Pulmonary artery endothelial cell (primary cell): ENCODE data around the gene ADCYAP1R1. TPM values are rescaled to one million over a fixed set of nuclear protein-coding genes. Genes with fewer than 3 reads are reported as not detected.

Source experiments
- DNase-seq: peaks from one replicate; pipeline ENCODE4 v3.0.0-alpha.2; 2011; ENCODE audit warnings: low read depth, low spot score
- total RNA-seq: library from RNA; depleted of rRNA; stranded (reverse); fragments of >200 nt; gene quantifications from 2 replicates; pipeline ENCODE4 v1.2.3, GENCODE V29; 2014

ADCYAP1R1 gene
- total RNA-seq: 0.07 and 0.46 TPM in 2 replicates

DNA sequence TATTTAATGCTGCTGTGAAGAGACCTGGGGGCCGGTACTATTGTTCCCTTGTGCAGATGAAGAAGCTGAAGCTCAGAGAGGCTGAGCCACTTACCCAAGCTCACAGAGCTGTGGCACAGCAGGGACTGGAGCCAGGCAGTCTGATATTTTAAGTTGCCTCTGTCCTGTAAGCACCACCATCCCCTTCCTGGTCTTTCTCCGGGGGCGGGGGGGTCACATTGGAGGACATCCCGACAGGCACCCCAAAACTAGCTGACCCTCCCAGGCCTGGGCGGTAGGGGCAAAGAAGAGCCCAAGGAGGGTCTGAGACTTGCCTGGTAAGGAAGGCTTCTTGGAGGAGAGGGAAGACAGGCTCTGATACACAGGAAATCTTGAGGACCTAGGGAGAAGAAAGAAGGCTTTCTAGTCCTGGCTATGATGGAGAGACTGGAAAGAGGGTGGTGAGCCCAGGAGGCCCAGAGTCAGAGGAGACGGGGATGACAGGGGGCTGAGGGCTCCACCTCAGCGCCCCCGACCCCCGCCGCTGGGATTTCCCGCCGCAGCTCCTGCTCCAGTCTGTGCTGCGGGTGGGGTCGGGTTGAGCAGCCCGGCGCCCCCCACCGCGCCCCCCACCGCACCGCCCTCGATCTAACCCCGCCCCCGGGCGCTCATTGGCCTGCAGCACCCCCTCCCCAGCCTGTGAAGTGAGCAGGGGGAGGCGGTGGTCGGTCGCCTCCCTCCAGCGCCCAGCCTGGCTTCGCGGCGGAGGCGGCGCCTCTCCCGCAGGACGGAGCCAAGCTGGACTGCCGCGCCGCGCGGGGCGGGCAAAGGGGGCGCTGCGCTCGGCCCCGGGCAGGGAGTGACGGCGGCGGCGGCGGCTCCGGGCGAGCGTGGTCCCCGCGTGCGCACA is at the start of gene ADCYAP1R1:
ADCYAP1R1 (plus strand) TSS at position 711 of the 889 bp plus-strand sequence. CDS start 10,957 bp downstream, outside the sequence.
- no peak for DNase-seq

- no peak for DNase-seq
Observed at GRCh38 chr7:31003097-31003496, 49.0 kb upstream of the ADCYAP1R1 start.

DNA sequence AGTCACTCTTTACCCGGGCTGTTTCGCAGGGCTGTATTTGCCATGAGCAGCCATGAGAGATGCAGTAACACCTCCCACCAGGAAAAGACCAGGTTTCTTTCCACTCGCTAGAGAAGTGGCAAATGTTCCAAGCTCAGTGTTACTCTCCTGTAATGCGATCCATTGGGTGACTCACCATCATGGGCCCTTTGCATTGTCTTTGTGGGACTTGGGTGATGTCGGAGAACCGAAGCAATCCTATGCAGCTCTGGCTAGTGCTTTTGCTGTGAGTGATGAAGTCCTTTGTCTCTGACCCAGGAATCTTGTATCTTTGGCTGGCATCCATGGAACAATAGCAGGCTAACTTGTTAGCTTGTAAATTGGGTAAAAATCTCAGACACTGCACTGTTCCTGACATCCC is 48.4 kb upstream of the ADCYAP1R1 start:
- no peak for DNase-seq

DNA sequence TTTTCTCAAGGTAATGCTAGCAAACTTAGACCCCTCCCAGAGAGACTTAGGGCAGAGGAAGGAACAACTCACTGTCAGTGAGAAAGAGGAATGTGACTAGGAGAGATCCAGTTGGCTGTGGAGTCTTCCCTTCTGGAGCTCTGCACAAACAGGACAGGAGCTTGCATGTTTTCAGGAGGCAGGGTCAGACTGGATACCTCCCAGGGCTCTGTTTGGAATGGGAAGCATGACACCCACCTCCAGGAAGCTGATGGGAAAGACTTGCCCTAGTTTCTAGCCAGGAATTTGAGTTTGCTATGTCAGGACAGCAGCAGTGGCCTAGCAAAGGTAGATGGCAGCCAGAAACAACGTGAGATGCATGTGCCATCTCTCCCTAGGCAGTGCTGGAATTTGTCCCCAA is 47.7 kb upstream of the ADCYAP1R1 start:
- DNase-seq: no peak

GRCh38 chr7:31006857-31007256 is 45.3 kb upstream of the ADCYAP1R1 start:
- DNase-seq: no peak

- DNase-seq: no peak
Observed at GRCh38 chr7:31007634-31008033, 44.5 kb upstream of the ADCYAP1R1 start.

GRCh38 chr7:31014826-31015225 is 37.3 kb upstream of the ADCYAP1R1 start:
- no peak for DNase-seq

- DNase-seq: no peak
Observed at GRCh38 chr7:31017032-31017675, 35.0 kb upstream of the ADCYAP1R1 start.

- no peak for DNase-seq
Observed at GRCh38 chr7:31017721-31018120, 34.4 kb upstream of the ADCYAP1R1 start.

DNA sequence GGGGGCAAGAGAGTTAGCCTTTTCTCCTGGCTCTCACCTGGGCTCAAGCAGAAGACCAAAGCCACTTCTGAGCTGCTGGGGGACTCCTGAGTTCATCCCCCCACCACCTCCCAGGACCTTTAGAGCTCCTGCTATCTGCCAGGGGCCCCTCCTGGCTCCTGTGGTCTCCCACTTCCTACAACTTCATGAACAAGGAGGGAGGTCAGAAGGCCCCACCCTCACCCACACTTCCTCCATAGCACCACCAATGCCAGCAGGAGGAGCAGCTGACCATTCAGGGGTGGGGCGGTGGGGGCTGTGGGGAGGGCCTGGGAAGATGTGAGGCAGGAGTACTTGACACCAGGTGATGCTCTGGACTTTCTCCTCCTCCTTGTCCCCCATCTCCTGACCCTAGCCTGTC is 32.6 kb upstream of the ADCYAP1R1 start:
- no peak for DNase-seq

- no peak for DNase-seq
Observed at GRCh38 chr7:31020161-31020560, 31.9 kb upstream of the ADCYAP1R1 start.

- no peak for DNase-seq
Observed at GRCh38 chr7:31020652-31021051, 31.5 kb upstream of the ADCYAP1R1 start.

GRCh38 chr7:31022117-31022516 is 30.0 kb upstream of the ADCYAP1R1 start:
- DNase-seq: no peak

GRCh38 chr7:31022726-31023125 is 29.4 kb upstream of the ADCYAP1R1 start:
- no peak for DNase-seq

- DNase-seq: no peak
Observed at GRCh38 chr7:31023877-31024276, 28.2 kb upstream of the ADCYAP1R1 start.

DNA sequence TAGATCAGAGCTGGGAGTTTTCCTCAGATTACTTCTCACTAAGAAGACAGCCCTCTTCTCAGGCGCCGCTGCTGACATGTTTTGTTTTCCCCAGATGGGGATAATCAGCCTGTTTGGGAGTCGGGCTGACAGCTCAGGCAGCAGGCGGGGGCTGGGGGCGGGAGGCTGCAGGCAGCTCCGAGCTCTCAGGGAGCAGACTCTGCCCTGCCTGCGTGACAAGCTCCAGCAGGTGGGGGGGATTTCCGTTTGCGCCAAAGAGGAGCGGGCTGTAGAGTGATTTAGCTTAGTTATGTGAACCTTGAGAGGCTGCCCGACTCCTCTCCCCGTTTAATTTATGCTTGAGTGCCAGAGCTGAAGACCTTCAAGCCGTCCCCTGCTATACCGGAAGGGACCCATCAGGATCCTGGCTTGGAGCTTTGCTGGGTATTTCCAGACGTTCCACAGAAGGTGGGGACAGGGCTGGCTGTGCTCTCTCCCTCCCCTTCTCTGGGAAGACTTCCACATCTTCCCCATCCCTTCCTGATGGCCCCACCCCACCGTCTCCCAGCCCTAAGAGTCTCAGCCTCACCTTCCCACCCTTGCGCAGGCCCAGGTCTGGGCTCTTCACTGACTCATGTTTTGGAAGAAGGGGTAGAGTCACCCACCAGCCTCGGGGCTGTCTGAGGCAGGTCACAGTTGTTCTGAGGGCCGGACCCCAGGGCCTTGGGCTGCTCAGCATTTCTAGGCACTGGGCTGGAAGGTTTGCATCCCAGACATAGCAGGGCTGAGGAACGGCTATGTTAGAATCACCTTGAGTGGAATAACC is 24.7 kb upstream of the ADCYAP1R1 start:
- no peak for DNase-seq

- no peak for DNase-seq
Observed at GRCh38 chr7:31028006-31028405, 24.1 kb upstream of the ADCYAP1R1 start.

GRCh38 chr7:31028417-31028992 is 23.6 kb upstream of the ADCYAP1R1 start:
- DNase-seq: no peak

GRCh38 chr7:31029251-31030042 is 22.7 kb upstream of the ADCYAP1R1 start:
- no peak for DNase-seq

GRCh38 chr7:31033674-31034300 is 18.3 kb upstream of the ADCYAP1R1 start:
- no peak for DNase-seq
